ENCODE data around the gene CDON.

The CDON gene

GRCh38 chr11:126072801-126073594, 10.3 kb upstream of the CDON start:
- no peak overlapping the region for H3K4me3 ChIP-seq (ENCODE audit: control insufficient read depth, low read depth, low read length)
- no peak for DNase-seq (ENCODE audit: low read depth)
- TF ChIP-seq, protein P1, sequence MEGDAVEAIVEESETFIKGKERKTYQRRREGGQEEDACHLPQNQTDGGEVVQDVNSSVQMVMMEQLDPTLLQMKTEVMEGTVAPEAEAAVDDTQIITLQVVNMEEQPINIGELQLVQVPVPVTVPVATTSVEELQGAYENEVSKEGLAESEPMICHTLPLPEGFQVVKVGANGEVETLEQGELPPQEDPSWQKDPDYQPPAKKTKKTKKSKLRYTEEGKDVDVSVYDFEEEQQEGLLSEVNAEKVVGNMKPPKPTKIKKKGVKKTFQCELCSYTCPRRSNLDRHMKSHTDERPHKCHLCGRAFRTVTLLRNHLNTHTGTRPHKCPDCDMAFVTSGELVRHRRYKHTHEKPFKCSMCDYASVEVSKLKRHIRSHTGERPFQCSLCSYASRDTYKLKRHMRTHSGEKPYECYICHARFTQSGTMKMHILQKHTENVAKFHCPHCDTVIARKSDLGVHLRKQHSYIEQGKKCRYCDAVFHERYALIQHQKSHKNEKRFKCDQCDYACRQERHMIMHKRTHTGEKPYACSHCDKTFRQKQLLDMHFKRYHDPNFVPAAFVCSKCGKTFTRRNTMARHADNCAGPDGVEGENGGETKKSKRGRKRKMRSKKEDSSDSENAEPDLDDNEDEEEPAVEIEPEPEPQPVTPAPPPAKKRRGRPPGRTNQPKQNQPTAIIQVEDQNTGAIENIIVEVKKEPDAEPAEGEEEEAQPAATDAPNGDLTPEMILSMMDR (conservative IDR thresholded peaks at IDR 0.05; ENCODE audit: control insufficient read depth, insufficient read depth, low read depth, low read length), result no peak

DNA sequence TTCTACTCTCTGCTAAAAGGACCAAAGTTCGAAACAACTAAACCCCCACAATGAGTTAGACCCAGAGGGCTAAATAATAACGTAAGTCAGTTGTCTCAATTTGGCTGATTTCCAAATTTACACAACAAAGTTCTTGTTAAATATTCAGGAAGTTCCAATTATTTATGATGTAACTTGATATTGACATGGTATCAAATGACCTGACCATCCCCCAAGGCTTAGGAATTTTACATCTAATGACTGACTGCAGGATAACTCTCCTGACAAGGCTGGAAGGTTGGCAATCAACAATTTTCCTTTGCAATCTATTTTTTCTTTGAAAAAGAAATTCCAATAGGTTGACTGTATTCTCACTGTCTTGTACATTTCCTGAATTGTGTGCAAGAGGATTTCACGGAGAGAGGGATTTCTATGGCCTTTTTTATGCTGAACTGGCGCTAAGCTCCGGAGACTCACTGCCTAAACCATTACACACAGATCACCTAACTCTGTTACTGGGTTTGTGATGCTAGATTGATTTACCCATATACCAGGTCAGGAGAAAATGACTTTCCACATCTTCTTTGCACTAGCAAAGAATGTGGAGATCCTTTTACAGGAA, 9.6 kb upstream of the CDON start:
- H3K4me3 ChIP-seq (ENCODE audit: control insufficient read depth, low read depth, low read length), result no peak overlapping the region
- TF ChIP-seq, protein P1 (conservative IDR thresholded peaks at IDR 0.05; ENCODE audit: control insufficient read depth, insufficient read depth, low read depth, low read length), result no peak
- no peak for DNase-seq (ENCODE audit: low read depth)

DNA sequence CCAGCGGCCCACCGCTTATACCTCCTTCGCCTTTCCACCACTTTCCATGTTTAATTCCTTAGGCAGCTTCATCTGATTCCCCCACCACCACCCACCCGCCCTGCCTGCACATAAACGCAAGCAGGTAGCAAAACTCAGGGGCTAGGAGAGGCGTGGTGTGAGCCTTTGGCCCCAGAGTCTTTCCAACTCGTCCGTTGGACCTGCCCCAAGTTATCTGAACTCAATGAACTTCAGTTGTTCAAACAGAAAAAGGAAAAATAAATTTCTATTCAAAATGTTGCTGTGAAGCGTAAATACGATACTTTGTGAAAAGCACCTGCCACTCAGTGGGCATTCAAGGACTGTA, 814 bp upstream of the CDON start:
- no peak for DNase-seq (ENCODE audit: low read depth)
- H3K4me3 ChIP-seq (ENCODE audit: control insufficient read depth, low read depth, low read length), result peak overlapping the region; percentile 12
- TF ChIP-seq, protein P1 (conservative IDR thresholded peaks at IDR 0.05; ENCODE audit: control insufficient read depth, insufficient read depth, low read depth, low read length), result no peak

GRCh38 chr11:126061707-126062678, 673 bp downstream of the CDON start:
- TF ChIP-seq, protein P1 (conservative IDR thresholded peaks at IDR 0.05; ENCODE audit: control insufficient read depth, insufficient read depth, low read depth, low read length), result peak; percentile 73
- DNase-seq (ENCODE audit: low read depth), result peak; percentile 52
- peak overlapping the region; percentile 45 for H3K4me3 ChIP-seq (ENCODE audit: control insufficient read depth, low read depth, low read length)

DNA sequence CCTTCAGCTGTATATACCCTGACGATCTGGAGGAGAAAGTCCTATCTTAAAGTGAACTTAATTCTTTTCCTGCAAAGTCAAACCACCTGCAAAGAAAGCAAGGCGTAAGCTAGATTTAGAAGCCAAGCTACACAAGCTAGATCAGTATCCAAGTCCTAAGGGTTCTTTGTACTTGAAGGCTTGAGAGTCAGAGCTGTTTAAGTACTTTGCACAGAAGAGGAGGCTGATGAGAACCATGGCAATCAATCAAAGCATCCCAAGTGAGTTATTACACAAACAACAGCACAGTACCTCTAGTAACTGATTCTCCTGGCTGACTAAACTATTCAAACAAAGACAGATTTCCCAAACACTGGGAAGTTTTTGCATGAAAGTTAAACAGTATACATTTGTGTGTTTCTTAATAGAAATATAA, 1.9 kb downstream of the CDON start:
- TF ChIP-seq, protein P1 (conservative IDR thresholded peaks at IDR 0.05; ENCODE audit: control insufficient read depth, insufficient read depth, low read depth, low read length), result no peak
- H3K4me3 ChIP-seq (ENCODE audit: control insufficient read depth, low read depth, low read length), result no peak overlapping the region
- no peak for DNase-seq (ENCODE audit: low read depth)

DNA sequence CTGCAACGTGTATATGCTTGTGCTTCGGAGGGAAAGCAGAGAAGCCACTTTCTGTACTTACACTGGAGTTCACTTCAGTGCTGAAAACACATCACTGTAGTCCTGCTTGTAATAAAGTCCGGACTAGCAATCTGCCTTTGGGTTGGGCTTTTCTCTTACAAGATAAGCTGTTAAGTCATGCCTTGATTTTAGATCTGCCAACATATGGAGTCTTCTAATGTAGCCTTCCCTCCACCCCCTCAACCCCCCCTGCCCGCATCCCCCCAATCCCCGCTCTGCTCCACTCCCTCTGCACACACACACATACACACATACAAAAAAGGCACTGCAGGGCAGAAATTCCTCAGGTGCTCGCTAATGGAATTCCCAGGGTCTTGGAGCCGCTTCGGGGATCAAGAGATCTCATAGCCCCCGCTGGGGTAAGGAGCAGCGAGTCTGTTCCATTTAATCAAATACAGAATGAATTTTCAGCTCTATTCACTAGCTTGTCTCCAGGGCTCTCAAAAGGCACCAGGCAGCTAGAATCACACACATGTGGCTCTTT, 3.4 kb downstream of the CDON start:
- DNase-seq (ENCODE audit: low read depth), result no peak
- H3K4me3 ChIP-seq (ENCODE audit: control insufficient read depth, low read depth, low read length), result no peak overlapping the region

More for the DNA sequence above, 3.4 kb downstream of the CDON start:
- TF ChIP-seq, protein P1 (conservative IDR thresholded peaks at IDR 0.05; ENCODE audit: control insufficient read depth, insufficient read depth, low read depth, low read length), result no peak

Measured in fibroblast of mammary gland (primary cell).